GM23338 (cell line): ENCODE data around the gene MTHFSD. TPM values are rescaled to one million over a fixed set of nuclear protein-coding genes. Genes with fewer than 3 reads are reported as not detected.

ENCODE experiments used
- ATAC-seq: fragments of 200-7000 bp; cut with Tn5 transposase; 3 replicates; pipeline ENCODE4 v1.9.1; 2020
- DNase-seq: peaks from one replicate; pipeline ENCODE4 v3.0.0-alpha.2; 2015; ENCODE audit warnings: low spot score
- H2AFZ ChIP-seq: fragments of 200-600 bp; sonication (generic); 2 replicates; pipeline ENCODE4 v1.8.0; 2016; ENCODE audit warnings: antibody characterized with exemption, mild to moderate bottlenecking, moderate library complexity
- H3F3A ChIP-seq: fragments of 200-600 bp; sonication (generic); replicated peaks from 2 replicates; pipeline ENCODE4 v1.8.0; 2017; ENCODE audit warnings: antibody characterized with exemption, mixed run types, low read depth
- H3K27ac ChIP-seq: fragments of 200-600 bp; sonication (generic); 2 replicates; pipeline ENCODE4 v1.6.1; 2016; ENCODE audit warnings: low read depth
- H3K27me3 ChIP-seq: fragments of 200-600 bp; sonication (generic); 2 replicates; pipeline ENCODE4 v1.8.0; 2016; ENCODE audit warnings: mild to moderate bottlenecking, mixed run types, moderate library complexity; ENCODE audit not compliant: insufficient read depth
- H3K36me3 ChIP-seq: fragments of 200-600 bp; sonication (generic); 2 replicates; pipeline ENCODE4 v1.8.0; 2016; ENCODE audit warnings: mild to moderate bottlenecking; ENCODE audit not compliant: insufficient read depth
- H3K4me1 ChIP-seq: fragments of 200-600 bp; sonication (generic); 2 replicates; pipeline ENCODE4 v1.8.0; 2016; ENCODE audit warnings: mild to moderate bottlenecking, moderate library complexity; ENCODE audit not compliant: insufficient read depth
- H3K4me2 ChIP-seq: fragments of 200-600 bp; sonication (generic); 2 replicates; pipeline ENCODE4 v1.7.1; 2017; ENCODE audit warnings: mixed run types
- H3K4me3 ChIP-seq: fragments of 200-600 bp; sonication (generic); 2 replicates; pipeline ENCODE4 v1.6.1; 2016; ENCODE audit warnings: mixed run types
- H3K79me2 ChIP-seq: fragments of 200-600 bp; sonication (generic); replicated peaks from 2 replicates; pipeline ENCODE4 v1.8.0; 2017; ENCODE audit warnings: mild to moderate bottlenecking; ENCODE audit not compliant: insufficient read depth
- H3K9me2 ChIP-seq: fragments of 200-600 bp; sonication (generic); 2 replicates; pipeline ENCODE4 v1.8.0; 2017; ENCODE audit not compliant: insufficient read depth
- H4K20me1 ChIP-seq: fragments of 200-600 bp; sonication (generic); replicated peaks from 2 replicates; pipeline ENCODE4 v1.8.0; 2017; ENCODE audit warnings: mild to moderate bottlenecking; ENCODE audit not compliant: insufficient read depth
- H3K27ac Mint-ChIP-seq: 2 replicates; pipeline ENCODE4 v1.8.0; 2020; ENCODE audit warnings: inconsistent platforms, mild to moderate bottlenecking, moderate library complexity, mixed read lengths
- H3K27me3 Mint-ChIP-seq: 3 replicates; pipeline ENCODE4 v1.8.0; 2022; ENCODE audit warnings: low read depth, mild to moderate bottlenecking, moderate library complexity, mixed read lengths, inconsistent platforms; ENCODE audit not compliant: insufficient read depth, poor library complexity
- H3K36me3 Mint-ChIP-seq: 3 replicates; pipeline ENCODE4 v1.8.0; 2021; ENCODE audit warnings: low read depth, mild to moderate bottlenecking, inconsistent platforms, moderate library complexity, mixed read lengths
- H3K4me1 Mint-ChIP-seq: 3 replicates; pipeline ENCODE4 v1.8.0; 2020; ENCODE audit warnings: mild to moderate bottlenecking, inconsistent platforms, mixed read lengths
- H3K4me3 Mint-ChIP-seq: 3 replicates; pipeline ENCODE4 v1.8.0; 2021; ENCODE audit warnings: moderate library complexity, mild to moderate bottlenecking, inconsistent platforms, mixed read lengths
- H3K9me3 Mint-ChIP-seq: 3 replicates; pipeline ENCODE4 v1.8.0; 2020; ENCODE audit warnings: moderate library complexity, mild to moderate bottlenecking, inconsistent platforms, mixed read lengths
- CREB1 ChIP-seq: fragments of 250-450 bp; sonication (Bioruptor Pico); IDR thresholded peaks from 2 replicates; pipeline ENCODE4 v1.5.0; 2020; ENCODE audit warnings: low read depth, mild to moderate bottlenecking, moderate library complexity
- ETS1 ChIP-seq: IDR thresholded peaks from 2 replicates; pipeline ENCODE4 v1.6.1; 2016; ENCODE audit warnings: antibody characterized with exemption
- EZH2 ChIP-seq: fragments of 200-600 bp; sonication (generic); IDR thresholded peaks from one replicate; pipeline ENCODE4 v1.8.0; 2017; ENCODE audit warnings: antibody characterized with exemption, mild to moderate bottlenecking, low read depth; ENCODE audit not compliant: unreplicated experiment
- EZH2phosphoT487 ChIP-seq: fragments of 200-600 bp; sonication (generic); IDR thresholded peaks from one replicate; pipeline ENCODE4 v1.8.1; 2018; ENCODE audit warnings: antibody characterized with exemption; ENCODE audit not compliant: unreplicated experiment
- JUNB ChIP-seq: IDR thresholded peaks from one replicate; pipeline ENCODE4 v1.6.1; 2016; ENCODE audit warnings: antibody characterized with exemption; ENCODE audit not compliant: unreplicated experiment
- NANOG ChIP-seq: IDR thresholded peaks from 2 replicates; pipeline ENCODE4 v1.6.1; 2016; ENCODE audit warnings: antibody characterized with exemption, borderline replicate concordance
- POLR2AphosphoS5 ChIP-seq: IDR thresholded peaks from 2 replicates; pipeline ENCODE4 v1.6.1; 2016; ENCODE audit warnings: antibody characterized with exemption, low read depth
- STAT1 ChIP-seq: IDR thresholded peaks from one replicate; pipeline ENCODE4 v1.6.1; 2016; ENCODE audit warnings: antibody characterized with exemption; ENCODE audit not compliant: unreplicated experiment
- ZNF331 ChIP-seq: fragments of 250-450 bp; sonication (Bioruptor Pico); IDR thresholded peaks from 2 replicates; pipeline ENCODE4 v1.5.0; 2020; ENCODE audit warnings: low read depth, mild to moderate bottlenecking, moderate library complexity
- polyA plus RNA-seq: library from polyadenylated mRNA; unstranded; fragments of >200 nt; fragmentation: Nextera tagmentation; extraction: Ambion mirVana; gene quantifications from 2 replicates; pipeline ENCODE4 v1.2.1, GENCODE V29; 2016
- total RNA-seq: library from RNA; depleted of rRNA; stranded (reverse); fragments of >200 nt; shearing (Covaris generic); gene quantifications from 2 replicates; pipeline ENCODE4 v1.2.3, GENCODE V29; 2014
- TF ChIP-seq, protein P1 (sequence below): fragments of 250-450 bp; sonication (Bioruptor Pico); IDR thresholded peaks from 2 replicates; pipeline ENCODE4 v1.5.0; 2020; ENCODE audit warnings: mild to moderate bottlenecking, moderate library complexity
- TF ChIP-seq, protein P2 (sequence below): IDR thresholded peaks from one replicate; pipeline ENCODE4 v1.6.1; 2018; ENCODE audit warnings: antibody characterized with exemption; ENCODE audit not compliant: unreplicated experiment

The MTHFSD gene
- total and polyA plus RNA-seq, 2 experiments from 2014 or later: 7.2 to 8.1 TPM

- Mint-ChIP-seq H3K9me3 (no peaks in the 10 kb centered on the region), H3K36me3 (peaks cover 10% of the 10 kb centered on the region; the same call in 2 of the 3 replicates), H3K4me1 (no peaks in the 10 kb centered on the region), H3K27ac (no peak overlapping the region), H3K4me3 (no peak overlapping the region), H3K27me3 (peaks cover 3% of the 10 kb centered on the region)
- ATAC-seq (no peak), DNase-seq (no peak)
- H3K4me3 ChIP-seq: no peak overlapping the region
- no peak overlapping the region for H3K4me2 ChIP-seq
- TF ChIP-seq POLR2AphosphoS5: no peak
- TF ChIP-seq ETS1: no peak
- no peak for TF ChIP-seq CREB1
- no peak for TF ChIP-seq STAT1
- TF ChIP-seq, protein P1, sequence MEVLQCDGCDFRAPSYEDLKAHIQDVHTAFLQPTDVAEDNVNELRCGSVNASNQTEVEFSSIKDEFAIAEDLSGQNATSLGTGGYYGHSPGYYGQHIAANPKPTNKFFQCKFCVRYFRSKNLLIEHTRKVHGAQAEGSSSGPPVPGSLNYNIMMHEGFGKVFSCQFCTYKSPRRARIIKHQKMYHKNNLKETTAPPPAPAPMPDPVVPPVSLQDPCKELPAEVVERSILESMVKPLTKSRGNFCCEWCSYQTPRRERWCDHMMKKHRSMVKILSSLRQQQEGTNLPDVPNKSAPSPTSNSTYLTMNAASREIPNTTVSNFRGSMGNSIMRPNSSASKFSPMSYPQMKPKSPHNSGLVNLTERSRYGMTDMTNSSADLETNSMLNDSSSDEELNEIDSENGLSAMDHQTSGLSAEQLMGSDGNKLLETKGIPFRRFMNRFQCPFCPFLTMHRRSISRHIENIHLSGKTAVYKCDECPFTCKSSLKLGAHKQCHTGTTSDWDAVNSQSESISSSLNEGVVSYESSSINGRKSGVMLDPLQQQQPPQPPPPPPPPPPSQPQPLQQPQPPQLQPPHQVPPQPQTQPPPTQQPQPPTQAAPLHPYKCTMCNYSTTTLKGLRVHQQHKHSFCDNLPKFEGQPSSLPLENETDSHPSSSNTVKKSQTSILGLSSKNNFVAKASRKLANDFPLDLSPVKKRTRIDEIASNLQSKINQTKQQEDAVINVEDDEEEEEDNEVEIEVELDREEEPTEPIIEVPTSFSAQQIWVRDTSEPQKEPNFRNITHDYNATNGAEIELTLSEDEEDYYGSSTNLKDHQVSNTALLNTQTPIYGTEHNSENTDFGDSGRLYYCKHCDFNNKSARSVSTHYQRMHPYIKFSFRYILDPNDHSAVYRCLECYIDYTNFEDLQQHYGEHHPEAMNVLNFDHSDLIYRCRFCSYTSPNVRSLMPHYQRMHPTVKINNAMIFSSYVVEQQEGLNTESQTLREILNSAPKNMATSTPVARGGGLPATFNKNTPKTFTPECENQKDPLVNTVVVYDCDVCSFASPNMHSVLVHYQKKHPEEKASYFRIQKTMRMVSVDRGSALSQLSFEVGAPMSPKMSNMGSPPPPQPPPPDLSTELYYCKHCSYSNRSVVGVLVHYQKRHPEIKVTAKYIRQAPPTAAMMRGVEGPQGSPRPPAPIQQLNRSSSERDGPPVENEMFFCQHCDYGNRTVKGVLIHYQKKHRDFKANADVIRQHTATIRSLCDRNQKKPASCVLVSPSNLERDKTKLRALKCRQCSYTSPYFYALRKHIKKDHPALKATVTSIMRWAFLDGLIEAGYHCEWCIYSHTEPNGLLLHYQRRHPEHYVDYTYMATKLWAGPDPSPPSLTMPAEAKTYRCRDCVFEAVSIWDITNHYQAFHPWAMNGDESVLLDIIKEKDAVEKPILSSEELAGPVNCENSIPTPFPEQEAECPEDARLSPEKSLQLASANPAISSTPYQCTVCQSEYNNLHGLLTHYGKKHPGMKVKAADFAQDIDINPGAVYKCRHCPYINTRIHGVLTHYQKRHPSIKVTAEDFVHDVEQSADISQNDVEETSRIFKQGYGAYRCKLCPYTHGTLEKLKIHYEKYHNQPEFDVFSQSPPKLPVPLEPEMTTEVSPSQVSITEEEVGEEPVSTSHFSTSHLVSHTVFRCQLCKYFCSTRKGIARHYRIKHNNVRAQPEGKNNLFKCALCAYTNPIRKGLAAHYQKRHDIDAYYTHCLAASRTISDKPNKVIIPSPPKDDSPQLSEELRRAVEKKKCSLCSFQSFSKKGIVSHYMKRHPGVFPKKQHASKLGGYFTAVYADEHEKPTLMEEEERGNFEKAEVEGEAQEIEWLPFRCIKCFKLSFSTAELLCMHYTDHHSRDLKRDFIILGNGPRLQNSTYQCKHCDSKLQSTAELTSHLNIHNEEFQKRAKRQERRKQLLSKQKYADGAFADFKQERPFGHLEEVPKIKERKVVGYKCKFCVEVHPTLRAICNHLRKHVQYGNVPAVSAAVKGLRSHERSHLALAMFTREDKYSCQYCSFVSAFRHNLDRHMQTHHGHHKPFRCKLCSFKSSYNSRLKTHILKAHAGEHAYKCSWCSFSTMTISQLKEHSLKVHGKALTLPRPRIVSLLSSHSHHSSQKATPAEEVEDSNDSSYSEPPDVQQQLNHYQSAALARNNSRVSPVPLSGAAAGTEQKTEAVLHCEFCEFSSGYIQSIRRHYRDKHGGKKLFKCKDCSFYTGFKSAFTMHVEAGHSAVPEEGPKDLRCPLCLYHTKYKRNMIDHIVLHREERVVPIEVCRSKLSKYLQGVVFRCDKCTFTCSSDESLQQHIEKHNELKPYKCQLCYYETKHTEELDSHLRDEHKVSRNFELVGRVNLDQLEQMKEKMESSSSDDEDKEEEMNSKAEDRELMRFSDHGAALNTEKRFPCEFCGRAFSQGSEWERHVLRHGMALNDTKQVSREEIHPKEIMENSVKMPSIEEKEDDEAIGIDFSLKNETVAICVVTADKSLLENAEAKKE (CRISPR knock-in tag): no peak
- no peak for TF ChIP-seq JUNB
- TF ChIP-seq ZNF331: no peak
- TF ChIP-seq EZH2phosphoT487: no peak
- no peak for TF ChIP-seq EZH2
- TF ChIP-seq NANOG: no peak
- TF ChIP-seq, protein P2, sequence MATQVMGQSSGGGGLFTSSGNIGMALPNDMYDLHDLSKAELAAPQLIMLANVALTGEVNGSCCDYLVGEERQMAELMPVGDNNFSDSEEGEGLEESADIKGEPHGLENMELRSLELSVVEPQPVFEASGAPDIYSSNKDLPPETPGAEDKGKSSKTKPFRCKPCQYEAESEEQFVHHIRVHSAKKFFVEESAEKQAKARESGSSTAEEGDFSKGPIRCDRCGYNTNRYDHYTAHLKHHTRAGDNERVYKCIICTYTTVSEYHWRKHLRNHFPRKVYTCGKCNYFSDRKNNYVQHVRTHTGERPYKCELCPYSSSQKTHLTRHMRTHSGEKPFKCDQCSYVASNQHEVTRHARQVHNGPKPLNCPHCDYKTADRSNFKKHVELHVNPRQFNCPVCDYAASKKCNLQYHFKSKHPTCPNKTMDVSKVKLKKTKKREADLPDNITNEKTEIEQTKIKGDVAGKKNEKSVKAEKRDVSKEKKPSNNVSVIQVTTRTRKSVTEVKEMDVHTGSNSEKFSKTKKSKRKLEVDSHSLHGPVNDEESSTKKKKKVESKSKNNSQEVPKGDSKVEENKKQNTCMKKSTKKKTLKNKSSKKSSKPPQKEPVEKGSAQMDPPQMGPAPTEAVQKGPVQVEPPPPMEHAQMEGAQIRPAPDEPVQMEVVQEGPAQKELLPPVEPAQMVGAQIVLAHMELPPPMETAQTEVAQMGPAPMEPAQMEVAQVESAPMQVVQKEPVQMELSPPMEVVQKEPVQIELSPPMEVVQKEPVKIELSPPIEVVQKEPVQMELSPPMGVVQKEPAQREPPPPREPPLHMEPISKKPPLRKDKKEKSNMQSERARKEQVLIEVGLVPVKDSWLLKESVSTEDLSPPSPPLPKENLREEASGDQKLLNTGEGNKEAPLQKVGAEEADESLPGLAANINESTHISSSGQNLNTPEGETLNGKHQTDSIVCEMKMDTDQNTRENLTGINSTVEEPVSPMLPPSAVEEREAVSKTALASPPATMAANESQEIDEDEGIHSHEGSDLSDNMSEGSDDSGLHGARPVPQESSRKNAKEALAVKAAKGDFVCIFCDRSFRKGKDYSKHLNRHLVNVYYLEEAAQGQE: no peak
- no peaks in the 10 kb centered on the region for H3K79me2 ChIP-seq
- no peaks in the 10 kb centered on the region for H4K20me1 ChIP-seq
- H3K9me2 ChIP-seq: no peaks in the 10 kb centered on the region
- no peaks in the 10 kb centered on the region; the same call in 1 of the 2 replicates for H3K36me3 ChIP-seq
- H3F3A ChIP-seq: no peaks in the 10 kb centered on the region
- no peak overlapping the region for H3K27ac ChIP-seq
- no peaks in the 10 kb centered on the region for H3K4me1 ChIP-seq
- no peaks in the 10 kb centered on the region for H3K27me3 ChIP-seq
- H2AFZ ChIP-seq: no peak overlapping the region
These were observed 13.5 kb downstream of the MTHFSD start for GRCh38 chr16:86541560-86541959.
